Breast epithelium (tissue), 3 donors: Measurements from ENCODE around the gene EGFL6.

Experiments
- CTCF ChIP-seq, 3 donors: fragments of 450-650 bp; IDR thresholded peaks; one replicate each; pipeline ENCODE4 v1.5.1; 2016 to 2017; ENCODE audit warnings: antibody characterized with exemption in 3 of 3, mild to moderate bottlenecking in 3 of 3, moderate library complexity in 3 of 3
- POLR2A ChIP-seq: fragments of 450-650 bp; IDR thresholded peaks from one replicate; pipeline ENCODE4 v1.6.1; 2016; ENCODE audit warnings: antibody characterized with exemption, mild to moderate bottlenecking, moderate library complexity
- POLR2AphosphoS5 ChIP-seq, 3 donors: sonication (generic); formaldehyde crosslinking; IDR thresholded peaks; one replicate each; pipeline ENCODE4 v1.6.1; 2017; ENCODE audit warnings: antibody characterized with exemption in 3 of 3

DNA sequence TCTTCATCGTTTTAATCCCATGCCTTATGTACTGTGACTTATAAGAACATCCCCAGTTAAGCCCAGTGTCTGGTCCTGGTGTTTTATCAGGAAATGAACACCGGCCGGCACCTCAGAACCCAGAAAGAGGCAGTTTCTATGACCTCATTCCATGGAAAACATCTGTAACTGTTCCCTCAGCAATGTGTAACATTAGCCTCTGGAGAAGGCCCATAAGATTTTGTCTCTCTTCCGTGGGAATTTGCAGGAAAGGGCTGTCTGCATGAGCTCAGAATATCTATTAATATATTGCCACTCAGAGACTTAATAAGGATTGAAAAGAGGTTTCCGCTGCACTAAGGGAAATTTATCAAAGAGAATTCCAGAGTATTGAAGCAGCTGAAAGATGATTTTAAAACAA, 80.4 kb downstream of the EGFL6 start:
- TF ChIP-seq CTCF (IDR thresholded peaks at IDR 0.05) (no peak), POLR2AphosphoS5 (IDR thresholded peaks at IDR 0.05) (no peak), POLR2A (no peak)
